GM18511 (cell line): ENCODE data around the gene NCKAP5.

ENCODE experiments used
- ATAC-seq: cut with Tn5 transposase; IDR thresholded peaks from one replicate; pipeline ENCODE4 v1.9.1; 2021; ENCODE audit warnings: mild to moderate bottlenecking, moderate library complexity; ENCODE audit not compliant: unreplicated experiment

The NCKAP5 gene

DNA sequence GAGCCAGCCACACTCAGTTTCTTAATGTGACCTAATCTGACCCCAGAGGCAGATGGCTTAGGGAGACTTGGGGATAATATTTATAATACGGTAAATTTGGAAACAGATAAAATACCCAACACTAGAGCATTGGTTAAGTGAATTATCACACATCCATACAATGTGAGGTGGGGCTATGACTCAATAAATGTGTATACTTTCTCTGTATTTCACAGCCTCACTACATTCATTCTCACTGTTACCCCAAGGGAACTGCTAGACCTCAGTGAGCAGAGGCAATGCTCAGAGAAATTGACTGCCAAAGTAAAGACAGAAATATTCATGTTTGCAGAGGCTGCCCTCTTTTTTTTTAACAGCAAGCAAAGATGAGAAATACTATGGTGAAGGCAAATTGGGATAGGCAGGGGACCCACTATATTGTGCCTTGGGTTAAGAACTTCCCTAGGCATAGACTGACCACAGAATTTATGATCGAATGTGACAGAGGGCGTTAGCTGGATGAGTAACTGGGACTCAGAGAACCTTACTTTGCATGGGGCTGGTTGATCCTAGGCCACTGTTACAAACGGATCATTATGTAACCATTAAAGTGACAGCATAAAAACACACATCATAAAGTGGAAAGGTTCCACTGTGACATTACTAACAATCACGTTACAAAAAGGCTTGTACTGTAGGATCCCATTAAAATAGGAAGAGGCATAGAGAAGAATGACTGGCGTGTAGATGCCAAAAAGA, 652.3 kb downstream of the NCKAP5 start:
- peak; percentile 95 for ATAC-seq

DNA sequence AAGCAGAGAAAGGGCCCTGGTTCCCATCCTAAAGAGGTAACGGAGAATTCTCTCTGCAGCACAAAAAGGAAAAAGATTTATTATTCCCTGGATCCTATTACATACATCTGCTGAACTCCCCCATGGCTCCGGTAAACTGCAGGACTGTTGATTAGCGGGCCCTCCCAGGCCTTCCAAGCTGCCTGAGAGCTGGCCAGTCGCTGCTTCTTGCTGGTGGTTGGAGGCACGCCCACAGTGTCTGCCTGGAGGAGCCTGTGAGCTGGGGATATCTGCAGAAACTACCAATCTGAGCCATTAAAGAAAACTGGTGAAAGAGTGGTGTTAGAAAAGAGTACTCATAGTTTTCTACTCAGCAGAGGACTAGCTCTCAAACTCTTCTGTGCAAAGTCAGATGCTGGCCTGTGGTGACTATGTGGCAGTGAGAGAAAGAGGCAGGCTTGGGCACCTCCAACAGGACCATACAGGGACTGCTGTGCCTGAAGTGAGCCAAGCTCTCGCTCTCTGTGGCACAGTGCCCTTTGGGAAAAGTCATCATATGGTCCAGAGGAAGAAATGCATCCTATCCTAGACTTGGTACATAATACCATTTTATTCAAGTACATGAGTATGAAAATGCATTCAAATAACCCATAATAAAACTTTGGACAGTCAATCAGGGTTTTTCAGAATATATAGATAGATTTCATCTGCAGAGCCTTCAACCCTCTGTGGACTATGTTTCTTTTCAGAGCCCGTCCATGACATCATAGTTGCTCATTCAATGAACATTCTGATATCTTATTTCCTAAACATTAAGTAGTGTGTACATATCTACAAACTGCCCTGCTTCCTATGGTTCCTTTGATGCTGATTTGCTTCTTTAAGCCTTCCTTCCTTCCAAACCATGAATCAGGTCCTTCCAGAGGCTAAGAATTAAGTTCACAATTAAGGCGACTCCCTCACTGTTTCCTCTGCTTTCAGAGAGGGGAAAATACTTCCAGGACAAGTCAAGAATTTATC, 656.2 kb downstream of the NCKAP5 start:
- ATAC-seq, result no peak

DNA sequence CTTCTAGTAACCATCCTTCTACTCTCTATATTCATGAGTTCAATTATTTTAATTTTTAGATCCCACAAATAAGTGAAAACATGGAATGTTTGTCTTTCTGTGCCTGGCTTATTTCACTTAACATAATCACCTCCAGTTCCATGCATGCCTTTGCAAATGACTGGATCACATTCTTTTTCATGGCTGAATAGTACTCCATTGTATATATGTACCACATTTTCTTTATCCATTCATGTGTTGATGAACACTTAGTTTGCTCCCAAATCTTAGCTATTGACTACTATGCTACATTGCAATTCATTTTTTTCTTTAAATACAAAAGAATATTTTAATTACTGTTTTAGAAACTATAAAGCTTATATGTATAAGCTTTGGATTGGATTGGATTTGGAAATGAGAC, 657.8 kb downstream of the NCKAP5 start:
- ATAC-seq, result no peak

DNA sequence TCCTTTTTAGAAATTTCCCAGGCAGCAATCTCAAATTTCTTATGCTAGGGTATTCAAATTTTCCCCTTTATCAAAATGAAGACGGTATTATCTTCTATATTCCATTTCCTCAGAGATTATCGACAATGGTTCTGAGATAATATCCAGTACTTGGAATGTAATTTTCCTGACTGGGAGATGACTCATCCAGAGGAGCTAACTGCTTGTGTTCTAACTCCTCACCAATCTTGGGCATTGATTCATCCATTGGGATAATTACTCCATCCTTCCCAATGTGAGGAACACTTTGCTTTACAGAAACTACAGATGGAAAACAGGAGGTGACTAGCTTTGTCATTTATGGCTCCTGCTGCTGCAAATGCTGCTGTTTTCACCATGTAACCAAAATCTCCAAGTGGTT, 658.8 kb downstream of the NCKAP5 start:
- no peak for ATAC-seq

DNA sequence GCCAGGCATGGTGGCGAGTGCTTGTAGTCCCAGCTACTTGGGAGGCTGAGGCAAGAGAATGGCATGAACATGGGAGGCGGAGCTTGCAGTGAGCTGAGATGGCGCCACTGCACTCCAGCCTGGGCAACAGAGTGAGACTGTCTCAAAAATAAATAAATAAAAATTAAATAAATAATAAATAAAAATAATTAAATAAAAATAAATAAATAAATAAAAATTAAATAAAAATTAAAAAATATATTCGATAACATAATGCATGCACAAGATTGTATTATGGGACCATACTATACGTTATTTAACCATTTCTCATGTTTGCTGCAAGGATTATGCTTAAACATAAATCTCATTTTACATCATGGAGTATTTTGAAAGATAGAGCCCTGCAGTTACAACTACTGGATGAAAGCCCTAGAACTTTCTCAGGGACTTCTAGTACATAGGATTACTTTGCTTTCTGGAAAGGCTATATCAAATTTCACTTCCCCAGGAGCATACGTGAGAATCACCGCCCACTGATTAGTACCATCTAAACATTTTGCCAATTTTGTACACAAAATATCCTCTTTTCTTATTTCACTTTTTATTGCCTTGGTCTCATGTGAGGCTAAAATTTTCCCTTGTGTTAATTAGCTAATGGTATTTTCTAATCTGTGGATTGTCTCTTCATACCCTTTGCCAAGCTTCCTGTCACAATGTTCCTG, 664.0 kb downstream of the NCKAP5 start:
- no peak for ATAC-seq

DNA sequence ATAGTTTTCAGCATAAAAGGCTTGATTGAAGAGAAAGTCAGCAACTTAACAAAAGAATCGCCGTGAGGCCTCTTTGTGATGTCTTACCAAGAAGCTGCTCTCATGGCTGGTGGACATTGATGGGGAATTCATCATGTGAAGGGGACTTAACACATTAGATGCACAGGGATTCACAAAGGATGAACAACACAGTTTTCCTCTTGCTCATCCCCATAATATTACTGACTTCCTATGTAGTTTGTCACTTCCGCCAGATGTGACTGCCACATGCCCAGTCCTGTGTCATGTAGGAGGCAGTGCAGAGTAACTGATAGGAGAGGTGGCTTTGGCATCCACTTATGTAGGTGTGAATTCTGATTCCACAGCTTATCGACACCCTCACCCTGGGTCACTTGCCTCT, 665.6 kb downstream of the NCKAP5 start:
- ATAC-seq, result no peak

DNA sequence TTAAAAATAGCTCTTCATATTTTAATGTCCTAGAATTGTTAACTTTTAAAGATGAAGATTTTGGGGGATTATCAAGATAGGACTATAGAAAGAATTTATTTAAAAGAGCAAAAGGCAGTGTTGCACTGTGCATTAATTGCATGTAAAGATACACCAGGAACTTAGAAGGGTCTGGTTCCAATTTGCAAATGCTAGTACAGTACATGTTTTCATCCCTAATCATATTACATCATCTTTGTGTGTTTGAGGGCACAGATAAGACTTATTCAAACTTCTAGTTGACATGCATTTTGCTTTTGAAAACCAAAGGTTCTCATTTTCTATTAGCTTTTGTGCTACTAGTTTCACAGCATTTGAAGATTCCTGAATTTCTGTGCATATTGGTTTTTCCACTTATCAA, 666.6 kb downstream of the NCKAP5 start:
- ATAC-seq, result no peak

DNA sequence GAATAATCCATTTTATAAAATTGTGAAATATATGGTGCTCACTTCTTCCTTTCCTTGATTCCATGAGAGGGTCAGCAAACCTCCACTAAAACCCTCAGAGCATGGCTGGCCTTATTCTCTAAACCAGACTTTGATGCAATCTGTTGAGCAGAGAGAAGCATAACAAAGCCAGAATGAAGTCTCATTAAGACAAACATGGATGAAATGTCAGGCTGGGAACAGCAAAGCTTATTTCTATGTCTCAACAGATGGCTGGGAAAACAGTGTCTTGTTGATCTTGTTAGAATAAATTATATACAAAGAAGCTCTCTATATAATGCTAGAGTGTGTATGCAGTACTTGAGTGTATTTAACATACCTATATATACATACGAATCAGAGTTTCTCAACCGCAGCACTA, 671.2 kb downstream of the NCKAP5 start:
- ATAC-seq, result no peak

DNA sequence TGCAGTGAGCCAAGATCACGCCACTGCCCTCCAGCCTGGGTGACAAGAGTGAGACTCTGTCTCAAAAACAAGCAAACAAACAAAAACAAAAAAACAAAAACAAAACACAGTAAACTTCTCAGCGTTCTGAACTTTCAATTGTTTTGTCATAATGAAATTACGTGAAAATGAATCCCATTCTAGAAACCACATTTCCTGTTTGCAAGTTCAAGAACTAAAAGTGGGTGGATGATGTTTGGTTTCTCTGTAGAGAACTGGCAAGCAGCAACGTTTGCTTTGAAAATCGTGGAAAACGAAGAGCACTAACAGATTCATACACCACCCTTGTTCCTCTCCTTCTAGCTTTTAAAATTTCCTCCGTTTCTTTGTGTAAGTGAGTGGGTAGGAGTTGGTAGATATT, 672.2 kb downstream of the NCKAP5 start:
- ATAC-seq, result no peak

DNA sequence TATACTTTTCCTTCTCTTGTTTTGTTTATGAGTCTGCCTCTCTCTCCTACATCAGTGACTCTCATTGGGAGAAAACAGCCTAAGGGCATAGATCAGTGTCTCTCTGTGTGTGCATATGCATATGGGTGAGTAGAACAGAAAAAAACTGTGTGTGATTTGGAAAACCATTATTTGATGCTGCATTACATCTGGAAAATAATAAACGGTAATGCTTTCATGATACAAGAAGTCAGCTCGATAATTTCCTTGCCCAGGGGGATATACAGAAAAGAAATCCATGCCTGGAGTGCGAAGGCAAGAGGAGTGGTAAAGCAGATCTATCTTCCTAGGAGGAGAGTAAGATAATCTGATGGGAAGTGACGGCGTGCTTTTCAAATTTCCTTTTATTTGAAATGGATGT, 676.8 kb downstream of the NCKAP5 start:
- ATAC-seq, result no peak

DNA sequence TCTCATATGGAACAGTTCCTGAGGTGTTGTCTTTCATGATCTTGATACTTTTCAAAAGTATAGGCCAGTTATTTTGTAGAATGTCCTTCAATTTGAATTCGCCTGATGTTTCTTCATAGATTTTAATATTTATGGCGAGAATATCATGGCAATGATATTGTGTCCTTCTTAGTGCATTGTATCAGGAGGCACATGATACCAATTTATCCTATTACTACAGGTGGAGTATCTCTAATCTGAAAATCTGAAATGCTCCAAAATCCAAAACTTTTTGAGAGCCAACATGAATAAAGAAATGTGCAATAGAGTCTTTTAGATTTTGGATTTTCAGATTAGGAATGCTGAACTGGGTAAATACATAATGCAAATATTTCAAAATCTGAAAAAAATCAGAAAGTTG, 681.7 kb downstream of the NCKAP5 start:
- no peak for ATAC-seq

DNA sequence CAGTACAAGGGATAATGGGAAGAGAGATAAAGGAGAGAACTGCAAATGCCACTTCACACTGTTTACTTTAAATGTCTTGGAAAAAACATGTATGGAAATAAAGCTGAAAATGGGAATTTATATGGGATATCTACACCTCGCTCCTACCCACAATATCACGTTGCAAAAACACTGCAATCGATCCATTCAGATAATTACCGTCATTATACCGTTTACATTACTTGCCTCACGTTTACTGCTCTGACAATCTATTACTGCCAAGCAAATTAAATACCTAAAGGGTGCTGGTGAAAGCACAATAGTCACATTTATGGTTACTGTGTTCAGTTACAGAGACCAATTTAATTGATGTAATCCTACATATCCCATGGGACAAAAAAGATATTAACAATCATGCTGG, 683.6 kb downstream of the NCKAP5 start:
- ATAC-seq, result no peak

DNA sequence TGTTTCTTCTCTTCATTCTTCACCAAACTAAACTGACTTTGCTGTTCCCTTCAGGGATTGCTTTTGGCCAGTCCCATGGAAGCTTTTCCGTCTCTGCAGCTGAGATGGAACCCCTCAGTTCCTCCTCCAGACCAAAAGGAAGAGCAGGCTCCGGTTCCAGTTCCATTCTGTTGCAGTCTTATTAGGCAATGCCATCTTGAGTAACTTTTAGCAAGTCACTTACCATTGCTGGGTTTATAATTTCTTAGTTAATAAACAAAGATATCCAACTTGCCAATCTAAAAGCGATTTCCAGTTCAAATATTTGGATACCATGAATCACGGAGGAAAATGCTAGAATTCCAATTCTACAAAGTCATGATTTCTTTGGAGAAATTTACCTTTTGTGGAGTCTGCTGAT, 684.0 kb downstream of the NCKAP5 start:
- no peak for ATAC-seq

DNA sequence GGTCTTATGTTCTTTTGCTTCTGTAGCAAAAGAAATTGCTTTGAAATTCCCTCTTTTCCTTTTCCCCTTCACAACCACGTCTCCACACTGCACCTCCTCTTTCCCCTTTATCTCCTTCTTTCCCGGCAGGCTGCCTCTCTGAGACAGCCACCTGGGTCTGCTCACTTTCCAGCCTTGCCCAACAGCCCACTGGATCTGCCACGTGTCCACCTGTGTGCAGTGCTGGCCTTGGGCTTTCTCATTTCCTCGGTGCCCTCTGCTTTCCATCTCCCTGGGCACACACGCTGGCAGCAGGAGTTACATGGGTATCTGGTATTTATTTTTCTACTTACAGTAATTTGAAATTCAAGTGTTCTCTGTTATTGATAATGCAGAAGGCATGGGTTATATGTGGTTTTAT, 684.8 kb downstream of the NCKAP5 start:
- no peak for ATAC-seq

DNA sequence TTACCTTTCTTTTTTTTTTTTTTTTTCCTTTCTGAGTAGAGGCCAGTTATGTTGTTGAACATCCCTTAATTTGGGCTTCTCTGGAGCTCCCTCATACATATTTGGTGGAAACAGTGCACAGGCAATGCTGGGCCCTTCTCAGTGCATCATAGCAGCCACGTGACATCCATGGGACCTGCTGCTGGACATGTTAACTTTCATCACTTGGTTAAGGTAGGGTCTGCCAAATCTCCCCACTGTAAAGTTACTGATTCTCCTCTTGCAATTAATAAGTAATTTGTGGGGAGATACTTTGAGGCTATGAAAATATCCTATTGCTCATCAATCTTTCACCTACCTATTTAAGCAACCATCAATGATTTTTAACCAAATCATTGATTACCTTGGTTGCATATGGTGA, 686.7 kb downstream of the NCKAP5 start:
- no peak for ATAC-seq

DNA sequence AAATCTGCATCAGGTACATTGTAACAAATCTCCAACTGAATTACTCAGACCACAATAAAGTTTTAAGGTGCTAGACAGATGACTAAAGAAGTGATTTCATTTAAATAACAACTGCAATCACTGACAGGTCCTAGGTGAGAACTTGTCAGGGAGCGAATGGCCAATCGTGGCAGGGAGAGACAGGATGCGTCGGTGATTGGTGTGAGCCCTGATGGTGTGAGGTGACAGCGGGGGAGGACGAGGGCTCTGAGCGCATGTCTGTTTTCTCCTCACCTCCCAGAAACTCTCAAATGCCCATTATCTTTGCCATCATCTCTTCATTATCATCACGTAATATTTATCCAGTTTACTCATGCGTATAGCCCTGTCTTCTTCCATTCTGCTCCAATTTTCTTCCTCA, 690.3 kb downstream of the NCKAP5 start:
- ATAC-seq, result no peak

DNA sequence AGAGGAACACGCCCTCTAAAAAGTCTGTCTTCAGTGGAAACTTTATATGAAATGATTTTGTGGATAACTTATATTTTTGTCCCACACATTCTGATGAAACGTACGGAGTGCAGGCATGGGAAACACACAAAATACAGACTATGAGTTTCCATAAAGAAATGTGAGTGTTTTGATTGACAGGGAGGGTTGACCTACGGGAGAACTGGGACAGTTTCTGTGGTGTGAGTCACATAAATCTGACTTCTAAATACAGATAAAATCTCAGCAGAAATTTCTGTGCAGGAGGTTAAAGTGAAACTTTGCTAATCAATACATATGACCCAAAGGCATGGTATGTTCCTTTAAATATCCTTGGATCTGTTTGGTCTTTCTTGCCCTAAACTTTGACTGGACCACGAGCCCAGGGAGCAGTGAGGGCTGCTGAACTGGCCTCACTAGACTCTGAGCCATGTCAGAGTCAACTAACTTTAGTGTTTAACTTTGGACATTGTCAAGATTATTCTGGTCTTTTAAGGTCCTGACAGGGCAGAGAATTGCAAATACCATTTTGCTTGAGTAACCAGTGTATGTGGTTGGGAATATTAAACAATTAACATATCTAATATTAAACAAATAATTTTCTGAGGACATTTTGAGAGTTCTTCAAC, 691.4 kb downstream of the NCKAP5 start:
- ATAC-seq, result no peak

DNA sequence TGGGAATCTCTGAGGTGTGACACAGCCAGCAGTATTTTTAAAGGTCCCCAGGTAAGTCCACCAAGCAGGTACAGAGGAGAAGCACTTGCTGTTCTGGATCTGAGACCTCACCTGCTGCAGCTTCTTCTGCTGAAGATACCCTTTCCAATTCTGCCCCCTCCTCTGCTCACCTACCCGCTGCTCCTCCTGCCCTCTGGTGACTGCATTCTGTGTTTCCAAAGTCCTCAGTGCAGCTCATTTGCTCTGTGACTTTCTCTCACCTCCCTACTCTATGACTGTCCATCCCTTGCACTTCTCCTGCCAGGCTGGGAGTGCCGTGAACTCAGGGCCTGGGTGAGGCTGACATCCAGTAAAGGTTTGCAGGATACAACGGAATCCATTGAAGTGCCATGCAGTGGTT, 693.1 kb downstream of the NCKAP5 start:
- ATAC-seq, result no peak

DNA sequence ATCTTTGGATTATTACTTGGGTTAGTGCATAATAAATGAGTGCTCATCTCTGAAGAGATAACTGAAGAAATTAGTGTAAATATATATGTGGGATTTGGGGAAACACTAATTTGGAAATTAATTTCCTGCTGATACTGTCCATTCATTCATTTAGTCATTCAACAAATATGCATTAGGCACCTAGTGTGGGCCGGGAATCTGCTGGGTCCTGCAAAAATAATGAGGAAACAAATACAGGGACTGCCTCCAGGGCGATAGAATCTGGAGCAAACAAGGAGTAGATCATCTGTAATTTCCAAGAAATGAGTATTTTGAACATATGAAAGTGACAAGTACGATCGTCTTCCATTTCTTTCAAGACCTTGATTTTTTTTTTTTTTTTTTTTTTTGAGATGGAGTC, 694.5 kb downstream of the NCKAP5 start:
- ATAC-seq, result no peak

DNA sequence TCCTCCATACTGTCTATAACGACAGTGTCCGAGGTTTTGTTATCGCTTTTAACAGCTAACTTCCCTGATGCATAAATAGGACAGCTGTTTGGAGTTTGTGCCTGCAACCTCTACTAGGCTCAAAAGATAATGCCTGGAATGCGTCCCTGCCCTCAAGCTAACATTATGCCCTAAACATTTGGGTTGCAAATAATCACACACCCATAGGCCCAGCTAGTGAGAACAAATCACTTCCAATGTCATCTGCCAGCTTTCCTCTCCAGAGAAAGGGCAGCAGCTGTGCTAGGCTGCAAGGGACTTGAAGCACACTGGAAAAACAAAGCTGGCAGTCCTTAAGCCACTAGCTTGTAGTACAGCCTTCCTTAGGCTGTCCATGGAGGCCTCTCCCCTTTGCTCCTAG, 696.4 kb downstream of the NCKAP5 start:
- no peak for ATAC-seq

DNA sequence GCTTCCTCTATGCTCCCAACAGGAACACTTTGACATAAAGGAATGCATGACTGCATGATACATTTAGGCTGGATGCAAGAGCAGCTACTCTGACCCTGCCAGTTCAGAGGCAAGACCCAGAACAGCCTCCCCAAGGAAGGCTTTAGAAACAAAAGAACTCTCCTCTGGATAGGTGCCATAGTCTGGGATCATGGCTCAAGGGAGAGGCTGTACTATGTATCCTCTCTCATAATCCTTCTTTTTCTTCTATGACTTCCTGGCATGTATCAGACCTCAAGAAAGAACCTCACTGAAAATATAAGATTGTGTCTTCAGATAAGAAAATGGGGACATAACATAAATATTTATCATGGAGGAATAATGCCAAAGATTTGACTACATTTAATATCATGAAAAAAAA, 704.3 kb downstream of the NCKAP5 start:
- no peak for ATAC-seq
